ENCODE results near the gene BLTP3B.

- TF ChIP-seq, protein P1, sequence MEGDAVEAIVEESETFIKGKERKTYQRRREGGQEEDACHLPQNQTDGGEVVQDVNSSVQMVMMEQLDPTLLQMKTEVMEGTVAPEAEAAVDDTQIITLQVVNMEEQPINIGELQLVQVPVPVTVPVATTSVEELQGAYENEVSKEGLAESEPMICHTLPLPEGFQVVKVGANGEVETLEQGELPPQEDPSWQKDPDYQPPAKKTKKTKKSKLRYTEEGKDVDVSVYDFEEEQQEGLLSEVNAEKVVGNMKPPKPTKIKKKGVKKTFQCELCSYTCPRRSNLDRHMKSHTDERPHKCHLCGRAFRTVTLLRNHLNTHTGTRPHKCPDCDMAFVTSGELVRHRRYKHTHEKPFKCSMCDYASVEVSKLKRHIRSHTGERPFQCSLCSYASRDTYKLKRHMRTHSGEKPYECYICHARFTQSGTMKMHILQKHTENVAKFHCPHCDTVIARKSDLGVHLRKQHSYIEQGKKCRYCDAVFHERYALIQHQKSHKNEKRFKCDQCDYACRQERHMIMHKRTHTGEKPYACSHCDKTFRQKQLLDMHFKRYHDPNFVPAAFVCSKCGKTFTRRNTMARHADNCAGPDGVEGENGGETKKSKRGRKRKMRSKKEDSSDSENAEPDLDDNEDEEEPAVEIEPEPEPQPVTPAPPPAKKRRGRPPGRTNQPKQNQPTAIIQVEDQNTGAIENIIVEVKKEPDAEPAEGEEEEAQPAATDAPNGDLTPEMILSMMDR (IDR thresholded peaks at IDR 0.05), result no peak
- no peak for TF ChIP-seq POLR2A (IDR thresholded peaks at IDR 0.05)
Measured at GRCh38 chr12:100173111-100173510, 30.4 kb upstream of the BLTP3B start.
